Colonic mucosa (tissue), 4 donors: ENCODE data around the gene PEX13. TPM values are rescaled to one million over a fixed set of nuclear protein-coding genes. Genes with fewer than 3 reads are reported as not detected.
A peak's percentile ranks its signal among the peaks of the same experiment; 100 is the strongest.

Experiments used
- DNase-seq: peaks from one replicate; pipeline ENCODE4 v3.0.0-alpha.2; 2020
- H3K27ac ChIP-seq: fragments of 200-600 bp; one replicate; pipeline ENCODE4 v1.8.0; 2021
- H3K27me3 ChIP-seq: fragments of 200-600 bp; one replicate; pipeline ENCODE4 v1.8.0; 2021
- H3K36me3 ChIP-seq: fragments of 200-600 bp; one replicate; pipeline ENCODE4 v1.8.0; 2021
- H3K4me1 ChIP-seq: fragments of 200-600 bp; one replicate; pipeline ENCODE4 v1.8.0; 2021; ENCODE audit warnings: mild to moderate bottlenecking
- H3K4me3 ChIP-seq: fragments of 200-600 bp; one replicate; pipeline ENCODE4 v1.8.0; 2021
- H3K9ac ChIP-seq, 2 donors: one replicate each; pipeline ENCODE4 v1.7.0; 2013; ENCODE audit warnings: control low read depth in 2 of 2, low read depth in 2 of 2, low read length in 2 of 2
- H3K9me3 ChIP-seq: fragments of 200-600 bp; one replicate; pipeline ENCODE4 v1.8.0; 2021
- intact Hi-C: fragments of 100-400 bp; cut with DNase I; formaldehyde crosslinking; loops from one replicate; pipeline ENCODE4 v1.14.1; 2022
- total RNA-seq, 2 donors: library from RNA; stranded (reverse); fragmentation: NEBNext Ultra II Directional in 1 of 2; extraction: Animal tissue kit (Norgen Biotek cat#: 25700) in 1 of 2; gene quantifications; one replicate each; pipeline ENCODE4 v1.2.1, GENCODE V29; 2021
- TF ChIP-seq, protein P1 (sequence below): fragments of 200-600 bp; IDR thresholded peaks from one replicate; pipeline ENCODE4 v1.8.0; 2022; ENCODE audit warnings: antibody characterized with exemption, mild to moderate bottlenecking
- donor health status: healthy.
- donor health status: DM: no; HTN: no; CAD: no.
- donor health status: DM: no; HTN: no; CAD: no.

Gene PEX13
- total RNA-seq, 2 donors from 2014 or later = 31.7 to 44.1 TPM

GRCh38 chr2:61013382-61013781 lies 4.1 kb upstream of the PEX13 start:
- DNase-seq = no peak

DNA sequence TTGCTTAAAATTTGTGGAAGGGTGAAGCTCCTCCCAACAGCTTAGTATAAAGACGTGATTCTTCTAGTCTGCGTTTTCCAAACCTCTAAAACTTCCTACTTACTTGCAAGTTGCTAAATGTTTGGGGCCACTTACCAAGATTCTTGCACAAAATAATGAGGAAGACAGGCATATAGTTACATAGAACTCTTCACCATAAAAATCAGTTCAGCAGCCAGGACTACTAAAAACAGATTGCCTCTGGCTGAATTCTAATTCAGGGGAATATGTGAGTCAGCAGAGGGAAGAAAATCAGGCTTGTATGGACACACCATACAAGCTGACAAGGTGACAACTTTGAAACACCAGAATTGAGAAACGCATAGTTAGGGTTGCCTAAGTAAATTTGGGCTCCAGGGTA lies 2.8 kb upstream of the PEX13 start:
- TF ChIP-seq, protein P1, sequence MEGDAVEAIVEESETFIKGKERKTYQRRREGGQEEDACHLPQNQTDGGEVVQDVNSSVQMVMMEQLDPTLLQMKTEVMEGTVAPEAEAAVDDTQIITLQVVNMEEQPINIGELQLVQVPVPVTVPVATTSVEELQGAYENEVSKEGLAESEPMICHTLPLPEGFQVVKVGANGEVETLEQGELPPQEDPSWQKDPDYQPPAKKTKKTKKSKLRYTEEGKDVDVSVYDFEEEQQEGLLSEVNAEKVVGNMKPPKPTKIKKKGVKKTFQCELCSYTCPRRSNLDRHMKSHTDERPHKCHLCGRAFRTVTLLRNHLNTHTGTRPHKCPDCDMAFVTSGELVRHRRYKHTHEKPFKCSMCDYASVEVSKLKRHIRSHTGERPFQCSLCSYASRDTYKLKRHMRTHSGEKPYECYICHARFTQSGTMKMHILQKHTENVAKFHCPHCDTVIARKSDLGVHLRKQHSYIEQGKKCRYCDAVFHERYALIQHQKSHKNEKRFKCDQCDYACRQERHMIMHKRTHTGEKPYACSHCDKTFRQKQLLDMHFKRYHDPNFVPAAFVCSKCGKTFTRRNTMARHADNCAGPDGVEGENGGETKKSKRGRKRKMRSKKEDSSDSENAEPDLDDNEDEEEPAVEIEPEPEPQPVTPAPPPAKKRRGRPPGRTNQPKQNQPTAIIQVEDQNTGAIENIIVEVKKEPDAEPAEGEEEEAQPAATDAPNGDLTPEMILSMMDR = no peak
- no peak for DNase-seq
- H3K9me3 ChIP-seq = no peaks in the 10 kb centered on the region
- H3K27me3 ChIP-seq = no peaks in the 10 kb centered on the region
- H3K27ac ChIP-seq = no peak overlapping the region
- no peak overlapping the region for H3K4me3 ChIP-seq
- no peaks in the 10 kb centered on the region for H3K36me3 ChIP-seq
- H3K9ac ChIP-seq = no peak overlapping the region
- intact Hi-C loops = loop anchor here (5.0 kb wide), 1 partner anchor 53 kb away; the partner anchor contains the start of gene SANBR
- no peaks in the 10 kb centered on the region for H3K4me1 ChIP-seq

More at GRCh38 chr2:61013382-61013781, 4.1 kb upstream of the PEX13 start:
- Histone ChIP-seq H3K36me3 (no peaks in the 10 kb centered on the region), H3K4me3 (no peak overlapping the region), H3K27me3 (no peaks in the 10 kb centered on the region), H3K9me3 (no peaks in the 10 kb centered on the region), H3K9ac (no peak overlapping the region), H3K4me1 (no peaks in the 10 kb centered on the region), H3K27ac (no peak overlapping the region)
- TF ChIP-seq, protein P1 = no peak
- intact Hi-C loops = no loop called here

DNA sequence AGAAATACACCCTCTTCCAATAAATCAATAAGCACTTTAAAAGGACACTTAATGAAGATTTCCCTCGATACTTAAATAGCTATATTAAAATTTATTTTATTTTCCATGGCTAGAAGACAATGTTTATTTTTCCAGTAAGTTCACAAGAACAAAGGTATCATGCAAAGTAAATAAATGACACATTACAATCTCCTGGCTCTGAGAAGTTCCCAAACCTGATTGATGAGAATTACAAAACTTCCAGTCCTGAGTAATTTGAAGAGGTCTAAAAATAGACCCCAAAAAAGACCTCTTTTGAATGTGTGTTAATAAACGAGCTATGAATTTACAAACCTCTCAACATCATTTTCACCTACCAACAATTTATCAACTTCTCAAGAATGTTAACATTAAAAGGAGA lies 1.5 kb upstream of the PEX13 start:
- Histone ChIP-seq H3K27me3 (no peaks in the 10 kb centered on the region), H3K9ac (peak overlapping the region in 1 of 2 donors; percentile 94), H3K4me3 (peak overlapping the region; percentile 85), H3K27ac (peak overlapping the region; percentile 95), H3K4me1 (no peaks in the 10 kb centered on the region), H3K9me3 (no peaks in the 10 kb centered on the region), H3K36me3 (no peaks in the 10 kb centered on the region)
- TF ChIP-seq, protein P1 = no peak
- DNase-seq = no peak
- intact Hi-C loops = loop anchor here (5.0 kb wide), 1 partner anchor 51 kb away; the partner anchor contains the start of gene SANBR

GRCh38 chr2:61016392-61017002 lies 1.0 kb upstream of the PEX13 start:
- Histone ChIP-seq H3K36me3 (no peaks in the 10 kb centered on the region), H3K9me3 (no peaks in the 10 kb centered on the region), H3K4me3 (peak overlapping the region; percentile 85), H3K27ac (peak overlapping the region; percentile 95), H3K4me1 (no peaks in the 10 kb centered on the region), H3K27me3 (no peaks in the 10 kb centered on the region), H3K9ac (peak overlapping the region; percentile 79 to 94)
- TF ChIP-seq, protein P1 = no peak
- intact Hi-C loops = loop anchor here (5.0 kb wide), 1 partner anchor 51 kb away; the partner anchor contains the start of gene SANBR
- no peak for DNase-seq

DNA sequence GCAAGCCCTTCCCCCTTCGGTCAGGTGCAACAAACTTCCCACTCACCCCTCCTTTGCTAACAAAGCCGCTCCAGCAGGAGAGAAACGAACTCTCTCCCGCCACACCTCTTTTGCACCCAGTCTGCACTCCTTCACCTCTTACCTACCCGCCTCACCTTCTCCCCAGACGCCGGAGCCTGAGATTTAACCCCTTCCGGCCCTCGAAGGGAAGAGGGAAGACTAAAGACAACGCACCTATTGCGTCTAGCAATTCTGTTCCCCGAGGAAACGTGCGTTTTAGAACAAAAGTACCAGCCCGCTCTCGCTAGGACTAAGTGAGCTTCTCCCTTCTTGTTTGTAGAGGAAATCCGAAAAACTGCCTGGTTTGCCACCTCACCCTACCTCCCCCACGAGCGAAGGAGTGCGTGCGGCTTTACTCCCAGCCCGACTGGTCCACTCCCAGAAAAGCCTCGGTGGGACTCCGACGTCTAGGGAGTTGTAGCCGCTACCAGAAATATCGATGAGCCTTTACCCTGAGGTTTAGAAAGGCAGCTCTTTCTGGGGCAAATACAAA lies 441 bp upstream of the PEX13 start:
- Histone ChIP-seq H3K4me1 (no peaks in the 10 kb centered on the region), H3K4me3 (peak overlapping the region; percentile 85), H3K27me3 (no peaks in the 10 kb centered on the region), H3K27ac (peak overlapping the region; percentile 95), H3K9me3 (no peaks in the 10 kb centered on the region), H3K36me3 (no peaks in the 10 kb centered on the region), H3K9ac (peak overlapping the region; percentile 79 to 94)
- intact Hi-C loops = loop anchor here (5.0 kb wide), 1 partner anchor 50 kb away; the partner anchor contains the start of gene SANBR
- DNase-seq = peak; percentile 93
- TF ChIP-seq, protein P1 = no peak
